Measurements from ENCODE around the gene JUNB. TPM values are rescaled to one million over a fixed set of nuclear protein-coding genes. Genes with fewer than 3 reads are reported as not detected.
A peak's percentile ranks its signal among the peaks of the same experiment; 100 is the strongest.

Gene JUNB
- total and polyA plus RNA-seq, 2 of the 13 experiments (the other 11 are each of a cell fraction or from before 2014, with no cell fraction given): 7.7 to 8.2 TPM

DNA sequence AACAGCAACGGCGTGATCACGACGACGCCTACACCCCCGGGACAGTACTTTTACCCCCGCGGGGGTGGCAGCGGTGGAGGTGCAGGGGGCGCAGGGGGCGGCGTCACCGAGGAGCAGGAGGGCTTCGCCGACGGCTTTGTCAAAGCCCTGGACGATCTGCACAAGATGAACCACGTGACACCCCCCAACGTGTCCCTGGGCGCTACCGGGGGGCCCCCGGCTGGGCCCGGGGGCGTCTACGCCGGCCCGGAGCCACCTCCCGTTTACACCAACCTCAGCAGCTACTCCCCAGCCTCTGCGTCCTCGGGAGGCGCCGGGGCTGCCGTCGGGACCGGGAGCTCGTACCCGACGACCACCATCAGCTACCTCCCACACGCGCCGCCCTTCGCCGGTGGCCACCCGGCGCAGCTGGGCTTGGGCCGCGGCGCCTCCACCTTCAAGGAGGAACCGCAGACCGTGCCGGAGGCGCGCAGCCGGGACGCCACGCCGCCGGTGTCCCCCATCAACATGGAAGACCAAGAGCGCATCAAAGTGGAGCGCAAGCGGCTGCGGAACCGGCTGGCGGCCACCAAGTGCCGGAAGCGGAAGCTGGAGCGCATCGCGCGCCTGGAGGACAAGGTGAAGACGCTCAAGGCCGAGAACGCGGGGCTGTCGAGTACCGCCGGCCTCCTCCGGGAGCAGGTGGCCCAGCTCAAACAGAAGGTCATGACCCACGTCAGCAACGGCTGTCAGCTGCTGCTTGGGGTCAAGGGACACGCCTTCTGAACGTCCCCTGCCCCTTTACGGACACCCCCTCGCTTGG is 966 bp downstream of the JUNB start (continued):
- TF ChIP-seq ZBTB40 (IDR thresholded peaks at IDR 0.05) (no peak), ZBTB40 (CRISPR knock-in tag; IDR thresholded peaks at IDR 0.05) (peak; percentile 80; the same call in 1 of the 2 replicates), ZNF558 (CRISPR knock-in tag; IDR thresholded peaks at IDR 0.05; ENCODE audit: borderline replicate concordance) (peak; percentile 83), ZNF580 (CRISPR knock-in tag; IDR thresholded peaks at IDR 0.05; ENCODE audit: borderline replicate concordance, low read depth) (no peak), ZNF335 (CRISPR knock-in tag; IDR thresholded peaks at IDR 0.05) (no peak), TRAFD1 (CRISPR knock-in tag; IDR thresholded peaks at IDR 0.05; ENCODE audit: borderline replicate concordance) (no peak), ZNF138 (CRISPR knock-in tag; IDR thresholded peaks at IDR 0.05; ENCODE audit: low read depth) (no peak), KLF12 (CRISPR knock-in tag; IDR thresholded peaks at IDR 0.05; ENCODE audit: borderline replicate concordance) (peak; percentile 45; the same call in 1 of the 2 replicates), ZNF296 (CRISPR knock-in tag; conservative IDR thresholded peaks at IDR 0.05) (no peak), ZBTB37 (CRISPR knock-in tag; IDR thresholded peaks at IDR 0.05) (no peak), ZC3H4 (CRISPR knock-in tag; IDR thresholded peaks at IDR 0.05; ENCODE audit: borderline replicate concordance) (no peak), ZSCAN31 (CRISPR knock-in tag; IDR thresholded peaks at IDR 0.05; ENCODE audit: low read depth) (0 out of 2 replicates have a peak, but pooled peaks have one; percentile 49), FLYWCH1 (CRISPR knock-in tag; IDR thresholded peaks at IDR 0.05) (0 out of 2 replicates have a peak, but pooled peaks have one; percentile 49)
- TF ChIP-seq, protein P1, sequence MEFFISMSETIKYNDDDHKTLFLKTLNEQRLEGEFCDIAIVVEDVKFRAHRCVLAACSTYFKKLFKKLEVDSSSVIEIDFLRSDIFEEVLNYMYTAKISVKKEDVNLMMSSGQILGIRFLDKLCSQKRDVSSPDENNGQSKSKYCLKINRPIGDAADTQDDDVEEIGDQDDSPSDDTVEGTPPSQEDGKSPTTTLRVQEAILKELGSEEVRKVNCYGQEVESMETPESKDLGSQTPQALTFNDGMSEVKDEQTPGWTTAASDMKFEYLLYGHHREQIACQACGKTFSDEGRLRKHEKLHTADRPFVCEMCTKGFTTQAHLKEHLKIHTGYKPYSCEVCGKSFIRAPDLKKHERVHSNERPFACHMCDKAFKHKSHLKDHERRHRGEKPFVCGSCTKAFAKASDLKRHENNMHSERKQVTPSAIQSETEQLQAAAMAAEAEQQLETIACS (CRISPR knock-in tag; IDR thresholded peaks at IDR 0.05): 0 out of 2 replicates have a peak, but pooled peaks have one; percentile 19

Measured in HepG2 (cell line).